Rectal smooth muscle tissue (tissue), 1 donor: Measurements from ENCODE around the gene DVL1.
A peak's percentile ranks its signal among the peaks of the same experiment; 100 is the strongest.

Source experiments
- H3K27ac ChIP-seq: one replicate; pipeline ENCODE4 v1.7.0; 2013; ENCODE audit warnings: low read depth, low read length, inconsistent platforms
- H3K27me3 ChIP-seq: one replicate; pipeline ENCODE4 v1.7.0; 2013; ENCODE audit warnings: low read length; ENCODE audit not compliant: control insufficient read depth, insufficient read depth
- H3K36me3 ChIP-seq: one replicate; pipeline ENCODE4 v1.7.0; 2013; ENCODE audit warnings: low read length; ENCODE audit not compliant: control insufficient read depth, insufficient read depth
- H3K4me1 ChIP-seq: one replicate; pipeline ENCODE4 v1.7.0; 2013; ENCODE audit warnings: low read length; ENCODE audit not compliant: control insufficient read depth, insufficient read depth
- H3K4me3 ChIP-seq: one replicate; pipeline ENCODE4 v1.7.0; 2013; ENCODE audit warnings: low read length
- H3K9ac ChIP-seq: one replicate; pipeline ENCODE4 v1.7.0; 2013; ENCODE audit warnings: low read length

The DVL1 gene

DNA sequence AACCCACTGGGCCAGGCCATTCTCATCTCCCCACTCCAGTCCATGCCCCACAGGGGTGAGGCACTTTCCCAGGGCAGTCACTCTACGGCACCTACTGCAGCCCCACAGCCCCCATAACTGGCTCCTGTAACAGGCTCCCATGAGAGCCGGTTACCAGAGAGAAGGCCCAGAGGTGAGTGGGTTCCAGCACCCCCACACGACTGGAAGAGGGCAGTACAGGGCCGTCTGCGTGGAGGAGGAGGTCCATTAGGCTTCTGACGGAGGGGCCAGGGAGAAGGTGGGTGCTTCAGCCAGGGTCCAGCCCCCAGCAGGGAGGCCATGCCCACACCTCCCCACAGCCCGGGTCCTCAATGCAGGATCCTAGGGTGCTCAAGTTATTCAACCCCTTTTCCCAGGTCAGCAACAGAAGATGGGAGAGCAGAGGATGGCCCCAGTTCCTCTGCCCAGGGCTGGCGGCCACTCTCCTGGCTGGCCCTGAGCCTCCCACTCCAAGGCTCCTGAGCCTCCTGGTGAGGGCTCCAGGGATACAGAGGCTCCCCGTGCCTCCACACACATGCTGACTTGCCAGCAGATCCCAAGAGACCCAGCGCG, 43.1 kb downstream of the DVL1 start:
- Histone ChIP-seq H3K9ac (no peak overlapping the region), H3K4me3 (peak overlapping the region; percentile 66), H3K4me1 (peaks cover 28% of the 10 kb centered on the region), H3K27me3 (no peaks in the 10 kb centered on the region), H3K27ac (peak overlapping the region; percentile 69), H3K36me3 (peaks cover 4% of the 10 kb centered on the region)

DNA sequence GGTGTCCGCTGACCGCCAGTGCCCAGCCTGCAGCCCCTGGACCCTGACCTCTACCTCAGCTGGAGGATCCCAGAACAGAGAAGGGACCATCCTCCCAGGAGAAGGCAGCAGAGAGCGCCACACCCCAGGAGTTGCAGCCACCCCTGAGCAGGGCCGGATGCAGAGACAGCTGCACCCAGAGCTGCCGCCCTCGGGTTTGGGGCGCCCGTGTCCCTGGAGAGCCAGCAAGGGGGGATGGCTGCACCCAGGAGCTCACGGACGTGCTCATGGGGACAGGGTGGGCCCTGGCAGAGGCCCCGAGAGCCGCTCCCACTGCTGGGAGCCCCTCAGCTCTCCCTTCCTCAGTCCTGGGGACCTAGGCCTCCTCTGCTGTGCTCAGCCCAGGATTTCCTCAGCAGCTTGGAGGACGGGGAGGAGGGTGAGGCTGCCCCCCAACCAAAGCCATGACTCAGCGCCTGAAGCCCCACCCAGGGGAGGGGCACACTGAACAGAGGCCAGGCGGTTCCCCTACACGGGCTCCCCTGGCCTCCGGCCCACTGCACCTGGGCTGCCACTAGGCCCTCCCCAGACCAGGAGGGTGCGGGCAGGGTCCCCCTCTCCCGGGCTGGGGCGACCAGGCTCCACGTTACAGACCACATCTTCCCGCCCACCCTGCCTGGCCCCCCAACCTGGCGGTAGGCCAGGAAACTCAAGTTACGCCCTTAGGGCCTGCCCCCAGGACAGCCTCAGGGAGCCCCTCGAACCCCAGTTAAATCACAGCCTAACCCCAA, 43.7 kb downstream of the DVL1 start:
- Histone ChIP-seq H3K4me3 (peak overlapping the region; percentile 66), H3K4me1 (peaks cover 28% of the 10 kb centered on the region), H3K27ac (peak overlapping the region; percentile 69), H3K36me3 (peaks cover 3% of the 10 kb centered on the region), H3K9ac (peak overlapping the region; percentile 33), H3K27me3 (no peaks in the 10 kb centered on the region)

DNA sequence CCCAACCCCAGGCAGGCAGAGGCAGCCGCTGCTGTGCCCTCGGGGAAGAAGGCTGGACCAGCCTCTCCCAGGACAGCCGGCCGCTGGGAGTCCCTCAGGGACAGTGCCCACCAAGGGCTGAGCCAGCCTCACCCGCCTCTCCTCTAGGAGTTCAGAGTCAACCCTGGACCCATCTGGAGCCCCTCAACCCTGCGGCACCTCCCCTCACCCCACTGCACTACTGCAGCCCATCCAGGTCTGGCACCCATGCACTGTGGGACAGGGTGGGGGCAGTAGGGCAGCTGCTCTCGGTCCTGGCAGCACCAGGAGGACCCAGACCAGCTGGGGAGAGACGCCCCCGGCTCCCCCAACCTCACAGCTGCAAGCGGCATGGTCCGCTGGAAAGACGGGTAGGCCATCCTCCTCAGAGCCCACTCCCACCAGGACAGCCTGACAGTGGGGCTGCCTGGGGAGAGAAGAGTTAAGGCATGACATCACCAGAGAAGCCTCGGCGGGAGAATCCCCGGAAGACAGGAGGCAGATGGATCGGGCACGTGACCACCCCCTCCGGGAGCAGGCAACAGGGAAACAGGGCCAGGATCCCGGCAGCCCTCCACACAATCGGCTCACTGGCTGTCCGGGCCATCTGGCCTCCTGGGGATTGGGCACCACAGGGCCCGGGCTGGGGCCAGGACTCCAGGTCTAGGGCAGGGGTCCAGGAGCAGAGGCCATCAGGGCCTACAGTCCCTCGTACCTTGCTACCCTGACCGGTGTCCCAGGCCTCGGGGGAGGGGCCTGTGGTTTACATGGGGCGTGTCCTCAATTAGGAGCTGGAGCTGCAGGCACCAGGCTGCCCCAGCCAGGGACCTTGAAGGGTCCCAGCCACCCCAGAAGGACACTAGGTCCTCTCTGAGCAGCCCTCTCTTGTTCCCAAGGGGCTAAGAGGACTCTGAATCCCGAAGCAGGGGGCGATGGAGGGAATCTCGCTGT, 44.6 kb downstream of the DVL1 start:
- H3K9ac ChIP-seq: peak overlapping the region; percentile 33
- peak overlapping the region; percentile 69 for H3K27ac ChIP-seq
- H3K4me1 ChIP-seq: peaks cover 28% of the 10 kb centered on the region
- H3K27me3 ChIP-seq: no peaks in the 10 kb centered on the region
- H3K4me3 ChIP-seq: peak overlapping the region; percentile 66
- H3K36me3 ChIP-seq: no peaks in the 10 kb centered on the region

DNA sequence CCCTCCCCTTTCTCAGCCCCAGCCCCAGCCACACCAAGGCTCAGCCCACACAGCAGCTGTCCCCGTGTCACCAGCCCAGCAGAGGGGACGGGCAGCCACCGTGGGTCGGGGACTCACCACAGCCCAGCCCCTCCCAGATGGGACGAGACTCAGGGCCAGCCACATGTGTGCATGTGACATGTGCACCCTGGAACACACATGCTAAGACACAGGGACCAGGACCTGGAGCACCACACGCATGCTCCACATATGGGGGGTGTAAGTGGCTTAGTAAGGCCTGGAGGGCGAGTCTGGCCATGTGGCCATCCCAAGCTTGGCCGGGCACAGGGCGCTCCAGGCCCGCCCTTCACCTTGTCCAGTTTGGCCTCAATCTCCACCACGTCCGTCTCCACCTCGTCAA, 45.5 kb downstream of the DVL1 start:
- Histone ChIP-seq H3K27ac (no peak overlapping the region), H3K27me3 (no peaks in the 10 kb centered on the region), H3K9ac (no peak overlapping the region), H3K36me3 (no peaks in the 10 kb centered on the region), H3K4me3 (no peak overlapping the region), H3K4me1 (peaks cover 22% of the 10 kb centered on the region)

DNA sequence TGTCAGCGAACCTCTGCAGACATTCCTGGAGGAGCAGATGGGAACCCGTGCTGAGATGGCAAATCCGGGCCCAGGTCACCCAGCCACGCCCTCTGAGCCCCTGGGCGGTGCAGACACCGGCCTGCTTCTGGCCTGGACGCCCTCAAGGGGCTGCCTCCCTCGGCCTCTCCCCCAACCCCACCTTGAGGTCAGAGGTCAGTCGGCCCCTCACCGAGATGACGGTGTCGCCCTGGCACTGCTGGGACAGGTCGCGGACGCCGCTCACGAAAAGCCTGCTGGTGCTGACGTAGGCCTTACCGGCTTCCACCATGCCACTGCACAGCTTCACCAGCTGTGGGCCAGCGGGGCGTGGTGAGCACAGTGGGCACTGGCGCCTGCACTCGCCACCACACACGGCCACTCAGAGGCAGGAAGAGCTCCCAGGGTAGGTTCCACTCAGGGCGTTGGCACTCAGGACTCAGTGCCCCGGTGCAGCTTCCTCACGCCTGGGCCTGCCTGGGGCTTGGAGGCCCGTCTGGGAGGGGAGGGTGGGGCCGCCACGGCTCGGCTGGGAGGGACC, 46.2 kb downstream of the DVL1 start:
- Histone ChIP-seq H3K4me1 (peaks cover 22% of the 10 kb centered on the region), H3K36me3 (no peaks in the 10 kb centered on the region), H3K9ac (no peak overlapping the region), H3K27me3 (no peaks in the 10 kb centered on the region), H3K4me3 (no peak overlapping the region), H3K27ac (no peak overlapping the region)

DNA sequence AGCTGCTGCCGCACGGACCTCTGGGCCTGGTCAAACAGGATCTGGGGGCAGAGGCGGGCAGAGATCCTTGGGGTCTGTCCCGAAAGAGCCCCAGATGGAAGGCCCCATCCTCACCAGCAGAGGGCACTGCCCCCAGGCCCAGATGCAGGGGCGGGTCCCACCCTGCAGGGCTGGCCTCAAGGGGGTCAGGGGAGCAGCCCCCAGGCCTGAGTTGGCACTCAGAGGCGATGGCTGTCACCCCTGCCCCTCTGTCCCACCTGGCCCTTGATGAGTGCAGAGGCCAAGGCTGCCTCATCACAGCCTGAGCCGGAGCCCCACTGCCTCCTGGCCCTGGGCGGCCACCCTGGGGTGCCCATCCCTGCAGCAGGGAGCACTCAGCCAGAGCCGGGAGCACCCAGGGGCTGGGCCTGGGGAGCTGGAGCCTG, 47.2 kb downstream of the DVL1 start:
- no peaks in the 10 kb centered on the region for H3K27me3 ChIP-seq
- no peak overlapping the region for H3K4me3 ChIP-seq
- H3K4me1 ChIP-seq: peaks cover 22% of the 10 kb centered on the region
- H3K27ac ChIP-seq: no peak overlapping the region
- H3K9ac ChIP-seq: no peak overlapping the region
- no peaks in the 10 kb centered on the region for H3K36me3 ChIP-seq

DNA sequence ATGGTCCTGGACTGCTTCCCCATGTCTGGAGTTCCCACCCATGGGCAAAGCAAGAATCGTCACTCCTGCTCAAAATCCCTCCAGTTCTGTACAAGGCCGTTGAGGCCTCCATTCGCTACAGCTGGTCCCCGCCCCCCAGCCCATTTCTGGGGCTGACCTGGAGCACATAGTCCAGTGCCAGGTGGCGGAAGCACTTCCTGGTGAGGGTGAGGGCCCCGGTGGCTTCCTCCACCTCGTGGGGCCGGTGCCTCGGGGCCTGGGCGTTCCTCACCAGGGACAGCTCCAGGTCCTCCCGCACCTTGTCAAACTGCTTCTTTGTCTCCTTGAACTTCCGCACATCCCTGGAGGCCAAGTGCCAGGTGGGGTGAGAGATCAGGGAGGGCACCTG, 48.9 kb downstream of the DVL1 start:
- Histone ChIP-seq H3K4me3 (no peak overlapping the region), H3K27me3 (no peaks in the 10 kb centered on the region), H3K4me1 (peaks cover 12% of the 10 kb centered on the region), H3K27ac (no peak overlapping the region), H3K36me3 (no peaks in the 10 kb centered on the region), H3K9ac (no peak overlapping the region)

DNA sequence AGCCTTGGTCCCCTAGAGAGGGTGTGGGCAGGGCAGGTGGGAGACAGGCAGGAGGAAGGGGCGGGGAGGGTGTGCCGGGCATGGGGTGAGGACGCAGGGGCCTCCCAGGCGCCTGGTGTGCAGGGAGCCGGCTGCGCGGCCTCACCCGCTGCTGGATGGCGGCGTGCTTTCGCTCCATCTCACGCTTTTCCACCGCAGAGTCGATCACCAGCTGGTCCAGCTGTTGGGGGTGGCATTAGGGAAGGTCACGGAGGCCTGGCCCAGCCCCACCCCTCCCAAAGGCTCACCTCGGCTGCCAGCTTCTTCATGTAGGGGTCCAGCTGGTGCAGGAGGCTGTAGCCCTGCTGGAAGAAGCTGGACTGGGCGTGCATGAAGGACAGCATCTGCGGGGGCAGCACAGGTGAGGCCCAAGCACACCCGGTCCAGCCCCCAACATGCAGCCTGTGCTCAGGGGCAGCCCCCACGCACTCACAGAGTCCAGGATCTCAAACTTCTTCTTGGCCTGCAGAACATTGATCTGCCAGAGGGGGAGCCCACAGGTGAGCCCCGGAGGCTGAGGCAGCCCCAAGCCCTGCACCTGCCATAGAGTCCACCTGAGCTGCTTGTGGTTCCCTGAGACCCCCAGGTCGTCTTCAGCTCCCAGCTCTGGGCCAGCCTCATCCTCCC, 49.4 kb downstream of the DVL1 start:
- no peak overlapping the region for H3K27ac ChIP-seq
- H3K27me3 ChIP-seq: no peaks in the 10 kb centered on the region
- H3K4me3 ChIP-seq: no peak overlapping the region
- H3K9ac ChIP-seq: no peak overlapping the region
- no peaks in the 10 kb centered on the region for H3K36me3 ChIP-seq
- peaks cover 8% of the 10 kb centered on the region for H3K4me1 ChIP-seq

DNA sequence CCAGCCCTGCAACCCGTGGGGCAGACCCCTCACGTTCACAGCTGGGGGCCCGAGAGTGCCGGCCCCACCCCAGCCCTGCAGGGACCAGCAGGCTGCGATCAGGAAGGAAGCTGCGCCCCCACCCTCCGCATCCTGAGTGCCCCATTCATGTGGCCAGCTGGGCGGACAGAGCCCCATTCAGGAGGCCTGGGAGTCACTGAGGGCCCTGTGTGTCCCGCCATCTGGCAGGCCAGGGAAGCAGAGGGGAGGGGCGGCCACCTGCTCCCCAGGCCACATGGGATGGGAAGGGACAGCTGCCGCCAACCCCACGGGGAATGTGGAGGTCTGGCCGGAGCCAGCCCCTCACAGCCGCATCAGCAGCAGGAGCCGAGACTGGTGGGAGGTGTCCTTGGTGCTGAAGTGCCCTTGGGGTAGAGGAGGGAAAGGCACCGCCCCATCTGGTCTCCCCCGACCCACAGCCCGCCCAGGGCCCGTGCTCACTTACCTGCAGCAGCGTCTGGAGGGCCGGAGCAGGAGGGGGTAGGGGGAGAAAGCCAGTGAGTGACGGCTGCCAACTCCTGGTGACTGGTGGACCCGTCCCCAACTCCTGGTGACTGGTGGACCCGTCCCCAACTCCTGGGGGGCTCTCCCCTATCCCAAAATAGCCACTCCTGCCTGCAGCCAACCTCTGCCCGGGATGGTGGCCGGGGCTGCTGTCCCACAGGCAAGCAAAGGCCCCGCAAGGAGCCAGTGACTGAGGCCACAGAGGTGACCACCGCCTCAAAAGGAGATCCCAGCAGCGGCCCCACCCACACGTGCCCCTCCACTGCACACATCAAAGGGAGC, 50.1 kb downstream of the DVL1 start:
- no peak overlapping the region for H3K27ac ChIP-seq
- H3K4me1 ChIP-seq: peaks cover 3% of the 10 kb centered on the region
- no peak overlapping the region for H3K9ac ChIP-seq
- H3K36me3 ChIP-seq: no peaks in the 10 kb centered on the region
- no peaks in the 10 kb centered on the region for H3K27me3 ChIP-seq
- no peak overlapping the region for H3K4me3 ChIP-seq

DNA sequence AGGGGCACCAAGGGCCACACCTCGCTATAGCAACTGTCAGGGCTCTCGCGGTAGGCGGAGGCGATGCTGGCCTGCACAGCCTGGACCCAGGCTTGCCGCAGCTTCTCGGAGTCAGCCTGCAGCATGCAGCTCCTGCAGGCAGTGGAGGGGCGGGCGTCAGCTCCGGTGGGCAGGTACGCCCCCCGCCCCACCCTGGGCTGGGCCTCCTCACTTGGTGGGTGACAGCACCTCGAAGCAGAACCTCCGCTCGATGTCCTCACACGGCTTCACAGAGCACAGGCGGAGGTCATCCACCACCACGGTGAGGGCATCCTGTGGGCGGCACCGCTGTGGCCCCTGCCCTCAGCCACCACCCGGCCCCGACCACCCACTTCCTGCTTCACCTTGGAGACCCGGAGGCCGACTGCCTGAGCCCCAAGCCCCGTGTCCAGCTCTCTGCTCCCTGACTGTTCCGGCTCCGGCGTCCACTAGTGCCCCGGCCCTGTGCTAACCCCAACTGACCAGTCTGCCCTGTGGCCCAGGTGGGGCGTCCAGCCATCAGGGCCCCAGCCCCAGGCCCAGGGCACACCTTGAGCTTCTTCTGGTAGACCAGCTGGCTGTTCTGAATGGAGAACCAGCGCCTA, 51.3 kb downstream of the DVL1 start:
- Histone ChIP-seq H3K4me3 (no peak overlapping the region), H3K9ac (no peak overlapping the region), H3K27ac (no peak overlapping the region), H3K36me3 (no peaks in the 10 kb centered on the region), H3K27me3 (no peaks in the 10 kb centered on the region), H3K4me1 (no peaks in the 10 kb centered on the region)
